ENCODE measurements around the gene MESP1.

Gene MESP1

DNA sequence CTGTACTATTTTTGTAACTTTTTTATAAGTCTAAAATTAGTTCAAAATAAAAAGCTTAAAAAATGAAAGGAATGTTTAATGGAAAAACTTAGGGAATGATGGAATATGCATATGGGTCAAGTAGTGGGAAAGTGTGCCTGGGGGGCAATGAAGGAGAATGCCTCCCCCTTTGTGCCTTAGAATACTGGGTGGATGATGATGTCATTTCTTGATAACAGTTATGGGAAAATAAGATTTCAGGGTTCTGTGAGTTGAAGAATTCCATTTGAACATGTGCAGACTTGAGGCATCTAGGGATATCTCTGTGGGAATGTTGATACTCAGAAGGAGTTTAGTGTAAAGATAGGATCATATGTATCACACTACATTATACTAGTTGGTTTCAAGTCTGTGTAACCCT, 46.6 kb downstream of the MESP1 start:
- DNase-seq = no peak

Measured in DMS53 (cell line).